K562 (cell line): ENCODE results near the gene SAMD8. TPM values are rescaled to one million over a fixed set of nuclear protein-coding genes. Genes with fewer than 3 reads are reported as not detected.

ENCODE experiments used
- ARID1B ChIP-seq: fragments of 450-650 bp; IDR thresholded peaks from 2 replicates; pipeline ENCODE4 v1.6.1; 2016; ENCODE audit warnings: antibody characterized with exemption, mild to moderate bottlenecking, inconsistent platforms
- BRF1 ChIP-seq: IDR thresholded peaks from 3 replicates; pipeline ENCODE4 v1.6.1; 2011; ENCODE audit warnings: borderline replicate concordance, mild to moderate bottlenecking; ENCODE audit not compliant: insufficient read length; ENCODE audit errors: extremely low read depth
- CBFA2T2 ChIP-seq: fragments of 450-650 bp; conservative IDR thresholded peaks from 2 replicates; pipeline ENCODE4 v1.6.1; 2017; ENCODE audit warnings: mild to moderate bottlenecking
- HOMEZ ChIP-seq: fragments of 250-450 bp; sonication (Bioruptor Pico); IDR thresholded peaks from 2 replicates; pipeline ENCODE4 v1.4.0; 2020; ENCODE audit warnings: mild to moderate bottlenecking, moderate library complexity
- KLF16 ChIP-seq: IDR thresholded peaks from 2 replicates; pipeline ENCODE4 v1.6.1; 2016; ENCODE audit warnings: antibody characterized with exemption
- POLR2AphosphoS2 ChIP-seq: IDR thresholded peaks from 2 replicates; pipeline ENCODE4 v1.6.1; 2012; ENCODE audit warnings: low read length, improper control_type of control experiment
- PTBP1 ChIP-seq: fragments of 200-400 bp; formaldehyde crosslinking; IDR thresholded peaks from 2 replicates; pipeline ENCODE4 v1.6.1; 2017; ENCODE audit warnings: low read depth, low read length
- RERE ChIP-seq: sonication (generic); formaldehyde crosslinking; IDR thresholded peaks from 2 replicates; pipeline ENCODE4 v1.8.0; 2023; ENCODE audit warnings: missing genetic modification reagents, mild to moderate bottlenecking, borderline replicate concordance
- TAF9B ChIP-seq: fragments of 450-650 bp; IDR thresholded peaks from 2 replicates; pipeline ENCODE4 v1.6.1; 2018; ENCODE audit warnings: mild to moderate bottlenecking; ENCODE audit not compliant: partially characterized antibody
- YY1 ChIP-seq, 3 experiments: IDR thresholded peaks; 2 replicates each; pipeline ENCODE4 v1.6.1; 2011; ENCODE audit warnings: low read length in 2 of 3, mild to moderate bottlenecking in 2 of 3, moderate library complexity in 2 of 3, borderline replicate concordance in 1 of 3, control low read depth in 1 of 3, low read depth in 1 of 3; ENCODE audit not compliant: insufficient read depth in 3 of 3, insufficient replicate concordance in 2 of 3, control insufficient read depth in 1 of 3, insufficient read length in 1 of 3; ENCODE audit errors: extremely low read depth in 1 of 3
- ZBTB8A ChIP-seq: fragments of 450-650 bp; IDR thresholded peaks from 2 replicates; pipeline ENCODE4 v1.6.1; 2018; ENCODE audit warnings: mild to moderate bottlenecking, moderate library complexity; ENCODE audit not compliant: partially characterized antibody
- ZKSCAN8 ChIP-seq: fragments of 200-800 bp; sonication (Bioruptor generic); IDR thresholded peaks from 2 replicates; pipeline ENCODE4 v1.6.1; 2016; ENCODE audit warnings: missing genetic modification characterization, missing compliant biosample characterization
- ZNF140 ChIP-seq: fragments of 250-450 bp; sonication (Bioruptor Pico); IDR thresholded peaks from 2 replicates; pipeline ENCODE4 v1.8.0; 2021; ENCODE audit warnings: moderate library complexity, mild to moderate bottlenecking, inconsistent platforms
- ZNF224 ChIP-seq: sonication (generic); formaldehyde crosslinking; IDR thresholded peaks from 2 replicates; pipeline ENCODE4 v1.8.0; 2022; ENCODE audit warnings: mild to moderate bottlenecking, missing genetic modification reagents
- ZNF395 ChIP-seq: fragments of 200-800 bp; sonication (Bioruptor generic); IDR thresholded peaks from 2 replicates; pipeline ENCODE4 v1.6.1; 2017; ENCODE audit warnings: missing genetic modification characterization, missing compliant biosample characterization
- ZNF57 ChIP-seq: fragments of 450-650 bp; formaldehyde crosslinking; IDR thresholded peaks from 2 replicates; pipeline ENCODE4 v1.4.0; 2020; ENCODE audit warnings: mild to moderate bottlenecking, moderate library complexity
- ZNF740 ChIP-seq, 3 experiments: fragments of 200-800 bp in 1 of 3; sonication (Bioruptor generic) in 1 of 3; sonication (generic) in 1 of 3; formaldehyde crosslinking in 1 of 3; IDR thresholded peaks; 2 replicates each; pipeline versions ENCODE4 v1.6.1 to v1.8.0; 2016 to 2022; ENCODE audit warnings: mild to moderate bottlenecking in 2 of 3, missing compliant biosample characterization in 2 of 3, missing genetic modification characterization in 2 of 3, missing genetic modification reagents in 1 of 3
- polyA plus RNA-seq, 8 experiments: library from polyadenylated mRNA; depleted of rRNA in 4 of 8; stranded (reverse) in 5 of 8; unstranded in 3 of 8; fragments of >200 nt; fragmentation: Nextera tagmentation in 2 of 8; fragmentation: Illumina TruSeq in 1 of 8; extraction: Ambion mirVana in 2 of 8; extraction: Trizol in 1 of 8; gene quantifications; 2 replicates each; pipeline versions ENCODE4 v1.2.1 to v1.2.3, GENCODE V29; 2011 to 2014; ENCODE audit warnings: inconsistent platforms in 1 of 8, missing spikeins in 1 of 8
- total RNA-seq, 7 experiments: library from RNA; depleted of rRNA in 6 of 7; stranded (reverse); fragments of >200 nt in 6 of 7; fragmentation: Illumina TruSeq in 2 of 7; extraction: Trizol in 2 of 7; gene quantifications; 2 replicates each; pipeline versions ENCODE4 v1.2.1 to v1.2.3, GENCODE V29; 2011 to 2021; ENCODE audit warnings: low replicate concordance in 1 of 7

The SAMD8 gene
- total and polyA plus RNA-seq, 9 of the 15 experiments (the other 6 are each of a cell fraction or from before 2014, with no cell fraction given): 2.7 to 16.1 (median 6.2) TPM

GRCh38 chr10:75191821-75192568, 80.5 kb downstream of the SAMD8 start (continued):
- TF ChIP-seq RERE (no peak), ZBTB8A (no peak), YY1 (IDR thresholded peaks at IDR 0.05; ENCODE audit: borderline replicate concordance in 1 of 3, control insufficient read depth in 1 of 3, extremely low read depth in 1 of 3, insufficient read depth in 3 of 3, insufficient read length in 1 of 3, insufficient replicate concordance in 2 of 3, low read depth in 1 of 3, low read length in 2 of 3) (no peak), ZNF740 (CRISPR knock-in tag; IDR thresholded peaks at IDR 0.05) (no peak), ZNF740 (tag; IDR thresholded peaks at IDR 0.05) (no peak), POLR2AphosphoS2 (no peak), HOMEZ (CRISPR knock-in tag) (no peak), TAF9B (no peak), ZNF224 (CRISPR knock-in tag) (no peak), PTBP1 (no peak), KLF16 (no peak), ZNF140 (CRISPR knock-in tag) (no peak), ARID1B (peak; percentile 95), ZNF57 (CRISPR knock-in tag) (no peak), ZKSCAN8 (no peak), BRF1 (no peak), CBFA2T2 (peak; percentile 68), ZNF395 (CRISPR knock-in tag) (no peak)
